Smooth muscle cell (in vitro differentiated cells): ENCODE results near the gene CCDC73. TPM values are rescaled to one million over a fixed set of nuclear protein-coding genes. Genes with fewer than 3 reads are reported as not detected.

Experiments
- DNase-seq: peaks from one replicate; lab custom pipeline; 2025; ENCODE audit not compliant: unreplicated experiment; lab: John Stamatoyannopoulos, UW
- H2AFZ ChIP-seq: fragments of 200-600 bp; sonication (generic); 2 replicates; pipeline ENCODE4 v1.6.0; 2016; ENCODE audit warnings: antibody characterized with exemption, low read depth, mild to moderate bottlenecking
- H3F3A ChIP-seq: fragments of 200-600 bp; sonication (generic); 2 replicates; pipeline ENCODE4 v1.6.0; 2017; ENCODE audit warnings: antibody characterized with exemption, low read depth
- H3K27ac ChIP-seq: fragments of 200-600 bp; sonication (generic); 2 replicates; pipeline ENCODE4 v1.5.1; 2016; ENCODE audit warnings: low read depth, mild to moderate bottlenecking
- H3K27me3 ChIP-seq: fragments of 200-600 bp; sonication (generic); 2 replicates; pipeline ENCODE4 v1.6.1; 2016; ENCODE audit warnings: low read depth, mild to moderate bottlenecking
- H3K36me3 ChIP-seq: fragments of 200-600 bp; sonication (generic); 2 replicates; pipeline ENCODE4 v1.5.1; 2016; ENCODE audit warnings: low read depth
- H3K4me1 ChIP-seq: fragments of 200-600 bp; sonication (generic); 2 replicates; pipeline ENCODE4 v1.5.1; 2016; ENCODE audit warnings: low read depth
- H3K4me2 ChIP-seq: fragments of 200-600 bp; sonication (generic); 2 replicates; pipeline ENCODE4 v1.6.0; 2016; ENCODE audit warnings: mild to moderate bottlenecking
- H3K4me3 ChIP-seq: fragments of 200-600 bp; sonication (generic); 2 replicates; pipeline ENCODE4 v1.5.1; 2016; ENCODE audit warnings: mild to moderate bottlenecking
- H3K79me2 ChIP-seq: fragments of 200-600 bp; sonication (generic); 2 replicates; pipeline ENCODE4 v1.6.0; 2016; ENCODE audit warnings: low read depth, mild to moderate bottlenecking
- H3K9ac ChIP-seq: fragments of 200-600 bp; sonication (generic); 2 replicates; pipeline ENCODE4 v1.6.0; 2016; ENCODE audit warnings: low read depth
- H3K9me3 ChIP-seq: fragments of 200-600 bp; sonication (generic); replicated peaks from 2 replicates; pipeline ENCODE4 v1.5.1; 2016; ENCODE audit warnings: low read depth
- H4K20me1 ChIP-seq: fragments of 200-600 bp; sonication (generic); 2 replicates; pipeline ENCODE4 v1.6.0; 2016; ENCODE audit warnings: low read depth
- WGBS: methylation state at CpG from one replicate; pipeline ENCODE4 v1.1.7; 2016; ENCODE audit warnings: low lambda C conversion rate; 5-methylcytosine and 5-hydroxymethylcytosine counted together
- polyA plus RNA-seq: library from polyadenylated mRNA; unstranded; fragments of >200 nt; fragmentation: Nextera tagmentation; extraction: Ambion mirVana; gene quantifications from 2 replicates; pipeline ENCODE4 v1.2.1, GENCODE V29; 2016
- total RNA-seq: library from RNA; depleted of rRNA; stranded (reverse); fragments of >200 nt; gene quantifications from 2 replicates; pipeline ENCODE4 v1.2.3, GENCODE V29; 2014
- TF ChIP-seq, protein P1 (sequence below): fragments of 200-600 bp; sonication (generic); IDR thresholded peaks from 2 replicates; pipeline ENCODE4 v1.5.1; 2017; ENCODE audit warnings: borderline replicate concordance, mild to moderate bottlenecking, antibody characterized with exemption; ENCODE audit not compliant: insufficient read depth, poor library complexity, severe bottlenecking

Gene CCDC73
- total and polyA plus RNA-seq, 2 experiments from 2014 or later, result not detected

DNA sequence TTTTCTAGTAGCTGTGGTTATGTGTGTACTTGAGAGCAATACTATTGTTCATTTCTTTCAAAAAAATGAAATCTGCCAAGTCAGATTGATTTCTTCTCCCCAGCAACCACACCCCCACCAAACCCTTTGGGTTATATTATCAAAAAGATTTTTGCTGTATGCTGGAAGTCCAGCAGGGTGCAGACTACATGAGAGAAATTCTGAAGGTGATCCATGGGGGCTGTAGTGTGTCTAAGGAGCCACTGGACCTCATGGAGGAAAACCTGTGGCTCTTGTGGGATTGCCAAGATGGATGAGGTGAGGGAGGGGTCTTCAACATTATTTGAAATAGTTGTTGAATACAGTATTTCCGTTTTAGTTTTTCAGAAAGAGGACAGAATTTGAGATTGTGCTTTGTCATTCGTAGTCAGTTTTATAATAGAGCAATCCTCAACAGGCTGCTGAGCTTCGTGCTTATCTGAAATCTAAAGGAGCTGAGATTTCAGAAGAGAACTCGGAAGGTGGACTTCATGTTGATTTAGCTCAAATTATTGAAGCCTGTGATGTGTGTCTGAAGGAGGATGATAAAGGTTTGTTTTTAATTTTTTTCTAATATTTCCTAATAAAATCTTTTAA, 207.8 kb downstream of the CCDC73 start:
- Histone ChIP-seq H3K79me2 (peaks cover 50% of the 10 kb centered on the region), H3K27ac (no peak overlapping the region), H3K36me3 (peaks cover 13% of the 10 kb centered on the region), H3K9me3 (no peaks in the 10 kb centered on the region), H3F3A (peaks cover 5% of the 10 kb centered on the region), H3K4me2 (no peak overlapping the region), H3K4me3 (no peak overlapping the region), H2AFZ (no peak overlapping the region), H3K4me1 (peaks cover 10% of the 10 kb centered on the region), H3K27me3 (no peaks in the 10 kb centered on the region), H3K9ac (no peak overlapping the region), H4K20me1 (peaks cover 67% of the 10 kb centered on the region)
- TF ChIP-seq, protein P1, sequence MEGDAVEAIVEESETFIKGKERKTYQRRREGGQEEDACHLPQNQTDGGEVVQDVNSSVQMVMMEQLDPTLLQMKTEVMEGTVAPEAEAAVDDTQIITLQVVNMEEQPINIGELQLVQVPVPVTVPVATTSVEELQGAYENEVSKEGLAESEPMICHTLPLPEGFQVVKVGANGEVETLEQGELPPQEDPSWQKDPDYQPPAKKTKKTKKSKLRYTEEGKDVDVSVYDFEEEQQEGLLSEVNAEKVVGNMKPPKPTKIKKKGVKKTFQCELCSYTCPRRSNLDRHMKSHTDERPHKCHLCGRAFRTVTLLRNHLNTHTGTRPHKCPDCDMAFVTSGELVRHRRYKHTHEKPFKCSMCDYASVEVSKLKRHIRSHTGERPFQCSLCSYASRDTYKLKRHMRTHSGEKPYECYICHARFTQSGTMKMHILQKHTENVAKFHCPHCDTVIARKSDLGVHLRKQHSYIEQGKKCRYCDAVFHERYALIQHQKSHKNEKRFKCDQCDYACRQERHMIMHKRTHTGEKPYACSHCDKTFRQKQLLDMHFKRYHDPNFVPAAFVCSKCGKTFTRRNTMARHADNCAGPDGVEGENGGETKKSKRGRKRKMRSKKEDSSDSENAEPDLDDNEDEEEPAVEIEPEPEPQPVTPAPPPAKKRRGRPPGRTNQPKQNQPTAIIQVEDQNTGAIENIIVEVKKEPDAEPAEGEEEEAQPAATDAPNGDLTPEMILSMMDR, result peak; percentile 9
- no peak for DNase-seq
- 77% methylated on average over 4 of the region's 4 CpGs for whole genome bisulfite sequencing

DNA sequence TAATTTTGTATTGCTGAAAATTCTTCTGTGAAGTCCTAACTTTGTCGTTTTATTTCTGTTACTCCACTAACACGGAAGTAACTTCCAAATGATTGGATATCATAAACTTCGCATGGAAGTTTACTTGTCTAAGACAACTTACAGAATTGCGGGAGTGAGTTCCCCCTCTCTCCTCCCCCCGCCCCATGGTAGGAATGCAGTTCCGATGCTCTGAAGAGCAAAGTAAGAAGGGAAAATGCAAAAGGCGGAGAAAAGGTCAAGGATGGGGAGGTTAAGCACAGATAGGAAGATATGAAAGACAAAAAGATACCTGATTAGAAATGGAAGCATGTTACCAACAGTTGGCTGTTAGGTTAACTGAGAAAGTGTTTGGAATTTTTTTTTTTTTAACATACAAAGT, 209.5 kb downstream of the CCDC73 start:
- H3K9ac ChIP-seq, result peak overlapping the region; percentile 88
- no peak overlapping the region for H2AFZ ChIP-seq
- 2% methylated on average over 7 of the region's 7 CpGs for WGBS

DNA sequence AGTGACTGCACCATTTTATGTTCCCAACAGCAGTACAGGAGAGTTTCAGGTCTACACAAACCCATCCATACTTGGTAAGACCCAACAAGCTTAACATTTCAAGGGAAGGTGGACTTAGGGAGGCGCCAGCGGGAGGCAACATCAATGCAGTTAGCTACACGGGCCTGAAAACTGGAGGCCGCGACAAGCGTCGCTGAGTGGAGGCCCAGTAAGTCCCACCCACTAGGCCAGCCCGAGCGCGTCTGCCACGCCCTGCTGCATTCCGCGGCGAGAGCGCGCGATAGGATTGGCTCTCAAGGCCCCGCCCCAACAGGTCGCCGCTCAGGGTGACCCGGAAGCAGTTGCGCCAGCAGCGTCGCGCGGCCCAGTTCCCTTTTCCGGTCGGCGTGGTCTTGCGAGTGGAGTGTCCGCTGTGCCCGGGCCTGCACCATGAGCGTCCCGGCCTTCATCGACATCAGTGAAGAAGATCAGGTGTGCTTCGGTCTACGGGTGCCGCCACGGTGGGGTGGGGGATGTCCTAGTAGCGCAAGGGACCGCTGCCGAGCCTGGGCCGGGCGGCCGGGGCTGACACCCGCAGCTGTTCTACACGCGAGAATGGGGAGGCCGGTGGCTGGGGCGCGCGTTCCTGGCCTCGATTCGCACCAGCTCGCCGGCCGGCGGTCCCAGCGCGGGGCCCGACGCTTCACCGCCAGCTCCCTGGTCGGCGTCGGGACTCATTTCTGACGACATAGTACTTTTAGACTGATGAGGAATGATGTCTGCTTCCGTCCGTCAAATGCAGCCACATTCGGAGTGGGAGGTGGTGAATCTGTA, 210.8 kb downstream of the CCDC73 start, which contains the start of gene EIF3M:
TSS of gene EIF3M (plus strand) at position 373 of the 813 bp plus-strand sequence. CDS start at position 430, 57 bp downstream.
- peaks cover 42% of the 10 kb centered on the region for H4K20me1 ChIP-seq
- H3F3A ChIP-seq, result peaks cover 5% of the 10 kb centered on the region
- H2AFZ ChIP-seq, result peak within 1 kb of the TSS; percentile 97
- H3K36me3 ChIP-seq, result no peaks in the 10 kb centered on the region
- H3K4me1 ChIP-seq, result peaks cover 10% of the 10 kb centered on the region
- TF ChIP-seq, protein P1, result no peak
- peak within 1 kb of the TSS; percentile 81 for H3K27ac ChIP-seq
- no peaks in the 10 kb centered on the region for H3K27me3 ChIP-seq
- DNase-seq, result peak; percentile 73
- 2% methylated on average over 63 of the region's 70 CpGs for WGBS
- peak within 1 kb of the TSS; percentile 88 for H3K9ac ChIP-seq
- peaks cover 45% of the 10 kb centered on the region for H3K79me2 ChIP-seq
- H3K4me2 ChIP-seq, result peak within 1 kb of the TSS; percentile 88
- H3K9me3 ChIP-seq, result no peaks in the 10 kb centered on the region
- H3K4me3 ChIP-seq, result peak within 1 kb of the TSS; percentile 61

More for the DNA sequence above, 209.5 kb downstream of the CCDC73 start:
- Histone ChIP-seq H3K79me2 (peaks cover 50% of the 10 kb centered on the region), H3K27me3 (no peaks in the 10 kb centered on the region), H3F3A (peaks cover 5% of the 10 kb centered on the region), H3K9me3 (no peaks in the 10 kb centered on the region), H3K4me1 (peaks cover 10% of the 10 kb centered on the region), H4K20me1 (peaks cover 55% of the 10 kb centered on the region), H3K36me3 (peaks cover 7% of the 10 kb centered on the region), H3K27ac (peak overlapping the region; percentile 81), H3K4me2 (peak overlapping the region; percentile 88), H3K4me3 (peak overlapping the region; percentile 61)
- TF ChIP-seq, protein P1, result no peak
- DNase-seq, result no peak
